Dedifferentiated amniotic fluid mesenchymal stem cell (primary cell): ENCODE results near the gene CC2D2B.
A peak's percentile ranks its signal among the peaks of the same experiment; 100 is the strongest.
"Not testable (repeated sequence)": the region's sequence is repeated elsewhere in the genome, so short reads cannot be mapped to it uniquely, and the experiment has no call there.

ENCODE experiments used
- DNase-seq: peaks from one replicate; pipeline ENCODE4 v3.0.0-alpha.2; 2016; ENCODE audit errors: extremely low spot score

The CC2D2B gene

GRCh38 chr10:95907456-95908253 is at the start of gene CC2D2B:
TSS of gene CC2D2B (plus strand) at chr10:95907975. CDS start at chr10:95911324, 3,349 bp downstream.
- peak; percentile 78 for DNase-seq

GRCh38 chr10:95860166-95860940 is 47.4 kb upstream of the CC2D2B start:
- no peak for DNase-seq

GRCh38 chr10:95861386-95861785 is 46.4 kb upstream of the CC2D2B start:
- DNase-seq, result no peak

GRCh38 chr10:95864906-95865813 is 42.6 kb upstream of the CC2D2B start:
- DNase-seq, result peak; percentile 89

GRCh38 chr10:95865814-95866466 is 41.8 kb upstream of the CC2D2B start:
- DNase-seq, result no peak

- DNase-seq, result no peak
Measured at GRCh38 chr10:95866467-95866842, 41.3 kb upstream of the CC2D2B start.

GRCh38 chr10:95867866-95868265 is 39.9 kb upstream of the CC2D2B start:
- no peak for DNase-seq

- no peak for DNase-seq
Measured at GRCh38 chr10:95872158-95872711, 35.5 kb upstream of the CC2D2B start.

- no peak for DNase-seq
Measured at GRCh38 chr10:95873139-95873538, 34.6 kb upstream of the CC2D2B start.

GRCh38 chr10:95873651-95874050 is 34.1 kb upstream of the CC2D2B start:
- no peak for DNase-seq

- DNase-seq, result not testable (repeated sequence)
Measured at GRCh38 chr10:95874783-95875182, 33.0 kb upstream of the CC2D2B start.

GRCh38 chr10:95876756-95877155 is 31.0 kb upstream of the CC2D2B start:
- no peak for DNase-seq

GRCh38 chr10:95877881-95878280 is 29.9 kb upstream of the CC2D2B start:
- no peak for DNase-seq

- DNase-seq, result no peak
Measured at GRCh38 chr10:95880704-95881103, 27.1 kb upstream of the CC2D2B start.

GRCh38 chr10:95881316-95881715 is 26.5 kb upstream of the CC2D2B start:
- peak; percentile 26 for DNase-seq

- no peak for DNase-seq
Measured at GRCh38 chr10:95889830-95890229, 17.9 kb upstream of the CC2D2B start.

- DNase-seq, result no peak
Measured at GRCh38 chr10:95896071-95896850, 11.5 kb upstream of the CC2D2B start.

- not testable (repeated sequence) for DNase-seq
Measured at GRCh38 chr10:95905897-95906580, 1.7 kb upstream of the CC2D2B start.

- peak; percentile 63 for DNase-seq
Measured at GRCh38 chr10:95906677-95907455, 909 bp upstream of the CC2D2B start.
